CD4-positive, alpha-beta memory T cell (primary cell): ENCODE results near the gene MAP1B. TPM values are rescaled to one million over a fixed set of nuclear protein-coding genes. Genes with fewer than 3 reads are reported as not detected.
"Not testable (repeated sequence)": the region's sequence is repeated elsewhere in the genome, so short reads cannot be mapped to it uniquely, and the experiment has no call there.

Experiments used
- CTCF ChIA-PET: fragments of 350-600 bp; sonication (Branson Sonifier 250); formaldehyde crosslinking; loops from one replicate; lab custom pipeline; 2021; ENCODE audit warnings: inconsistent platforms; ENCODE audit not compliant: partially characterized antibody; lab: Charles Lee
- POLR2A ChIA-PET: fragments of 350-600 bp; sonication (Branson Sonifier 250); formaldehyde crosslinking; loops from one replicate; lab custom pipeline; 2021; ENCODE audit not compliant: partially characterized antibody; lab: Charles Lee
- DNase-seq, 5 donors: peaks; one replicate each; pipeline versions ENCODE4 v3.0.0 to v3.0.0-alpha.2; 2020 to 2022; ENCODE audit warnings: mixed read lengths in 1 of 5
- H3K27ac ChIP-seq: one replicate; pipeline ENCODE4 v1.7.0; 2013; ENCODE audit warnings: low read depth, low read length
- H3K27me3 ChIP-seq: 2 replicates; pipeline ENCODE4 v1.7.0; 2013; ENCODE audit warnings: mild to moderate bottlenecking, low read length, moderate library complexity; ENCODE audit not compliant: insufficient read depth
- H3K36me3 ChIP-seq: 2 replicates; pipeline ENCODE4 v1.7.0; 2013; ENCODE audit warnings: mild to moderate bottlenecking, low read length, moderate library complexity; ENCODE audit not compliant: insufficient read depth
- H3K4me1 ChIP-seq: 2 replicates; pipeline ENCODE4 v1.7.0; 2013; ENCODE audit warnings: mild to moderate bottlenecking, low read length, moderate library complexity; ENCODE audit not compliant: insufficient read depth
- H3K4me3 ChIP-seq, 2 donors: one replicate each; pipeline ENCODE4 v1.7.0; 2013; ENCODE audit warnings: low read length in 2 of 2, mild to moderate bottlenecking in 1 of 2
- H3K9me3 ChIP-seq, 2 donors: one replicate each; pipeline ENCODE4 v1.7.0; 2013; ENCODE audit warnings: low read length in 2 of 2, control low read depth in 1 of 2; ENCODE audit not compliant: control insufficient read depth in 1 of 2
- H3K27ac Mint-ChIP-seq, 7 donors: one replicate each; pipeline ENCODE4 v1.8.0; 2020 to 2021; ENCODE audit warnings: mixed read lengths in 7 of 7, mild to moderate bottlenecking in 6 of 7, inconsistent platforms in 3 of 7, moderate library complexity in 3 of 7
- H3K27me3 Mint-ChIP-seq, 2 donors: one replicate each; pipeline ENCODE4 v1.8.0; 2020 to 2021; ENCODE audit warnings: mixed read lengths in 2 of 2
- H3K36me3 Mint-ChIP-seq, 2 donors: one replicate each; pipeline ENCODE4 v1.8.0; 2020 to 2021; ENCODE audit warnings: mixed read lengths in 2 of 2, inconsistent platforms in 1 of 2, mild to moderate bottlenecking in 1 of 2
- H3K4me1 Mint-ChIP-seq, 4 donors: one replicate each; pipeline ENCODE4 v1.8.0; 2020 to 2021; ENCODE audit warnings: mixed read lengths in 4 of 4, mild to moderate bottlenecking in 1 of 4
- H3K4me3 Mint-ChIP-seq, 8 donors: one replicate each; pipeline ENCODE4 v1.8.0; 2020 to 2021; ENCODE audit warnings: mixed read lengths in 8 of 8, mild to moderate bottlenecking in 7 of 8, moderate library complexity in 6 of 8, inconsistent platforms in 3 of 8
- H3K9me3 Mint-ChIP-seq, 8 donors: one replicate each; pipeline ENCODE4 v1.8.0; 2020 to 2021; ENCODE audit warnings: mixed read lengths in 8 of 8, mild to moderate bottlenecking in 5 of 8, inconsistent platforms in 3 of 8, moderate library complexity in 1 of 8
- intact Hi-C: fragments of 100-400 bp; cut with micrococcal nuclease; formaldehyde crosslinking; loops from one replicate; pipeline ENCODE4 v1.15.1; 2023
- polyA plus RNA-seq, 2 donors: library from polyadenylated mRNA; unstranded; fragments of 300-500 nt; fragmentation: Illumina TruSeq; gene quantifications; one replicate each; pipeline ENCODE4 v1.2.3, GENCODE V29; 2021
- total RNA-seq, 2 experiments: library from RNA; stranded (reverse); gene quantifications; one replicate each; pipeline ENCODE4 v1.2.3, GENCODE V29; 2021

MAP1B gene
- total and polyA plus RNA-seq, 4 experiments from 2014 or later: 0.13 to 0.25 TPM; not detected in 2

DNA sequence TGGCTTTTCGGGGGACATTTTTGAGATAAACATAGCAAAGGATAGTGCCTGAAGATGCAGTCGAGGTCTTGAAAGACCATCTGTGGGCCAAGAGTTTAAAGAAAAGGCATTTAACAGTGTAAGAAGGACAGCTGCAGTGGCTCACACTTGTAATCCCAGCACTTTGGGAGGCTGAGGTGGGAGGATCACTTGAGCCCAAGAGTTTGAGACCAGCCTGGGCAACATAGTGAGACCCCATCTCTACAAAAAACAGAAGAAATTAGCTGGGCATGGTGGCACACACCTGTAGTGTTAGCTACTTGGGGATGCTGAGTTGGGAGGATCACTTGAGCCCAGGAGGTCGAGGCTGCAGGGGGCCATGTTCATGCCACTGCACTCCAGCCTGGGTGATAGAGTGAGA lies 63.9 kb downstream of the MAP1B start:
- DNase-seq, H3K4me1 ChIP-seq, H3K9me3 ChIP-seq, H3K4me1 Mint-ChIP-seq, POLR2A ChIA-PET, intact Hi-C loops, H3K27ac ChIP-seq, H3K36me3 Mint-ChIP-seq, H3K4me3 Mint-ChIP-seq, CTCF ChIA-PET, H3K27me3 ChIP-seq, H3K36me3 ChIP-seq, H3K9me3 Mint-ChIP-seq, H3K27ac Mint-ChIP-seq, H3K4me3 ChIP-seq: not testable (repeated sequence)
- H3K27me3 Mint-ChIP-seq: peaks cover 7 to 32% of the 10 kb centered on the region in 2 donors

DNA sequence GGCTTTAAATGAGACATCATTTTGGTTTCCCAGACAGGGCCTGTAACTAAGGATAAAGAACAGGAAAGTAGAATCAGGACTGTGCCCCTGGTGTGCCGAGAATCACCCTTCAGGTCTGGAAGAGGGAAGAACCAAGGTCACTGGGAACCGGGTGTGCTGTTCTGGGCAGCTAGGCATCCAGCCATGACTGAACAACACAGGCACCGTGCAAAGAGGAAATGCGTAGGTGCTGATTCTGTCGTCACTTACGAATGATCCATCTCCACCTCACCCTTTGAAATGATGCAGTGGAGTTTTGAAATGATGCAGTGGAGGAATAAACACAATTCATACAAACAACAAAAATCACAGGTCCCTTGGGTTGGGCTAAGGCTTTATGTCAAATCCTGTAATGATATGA lies 64.4 kb downstream of the MAP1B start:
- H3K4me1 ChIP-seq: no peaks in the 10 kb centered on the region
- H3K27ac ChIP-seq: no peak overlapping the region
- no peak overlapping the region for H3K27ac Mint-ChIP-seq
- CTCF ChIA-PET: no interaction called here
- intact Hi-C loops: no loop called here
- H3K9me3 Mint-ChIP-seq: no peaks in the 10 kb centered on the region
- POLR2A ChIA-PET: no interaction called here
- peaks cover 7 to 31% of the 10 kb centered on the region in 2 donors for H3K27me3 Mint-ChIP-seq
- no peak for DNase-seq
- no peaks in the 10 kb centered on the region for H3K27me3 ChIP-seq
- H3K4me3 Mint-ChIP-seq: no peak overlapping the region
- no peaks in the 10 kb centered on the region for H3K36me3 ChIP-seq
- H3K36me3 Mint-ChIP-seq: no peaks in the 10 kb centered on the region
- no peaks in the 10 kb centered on the region for H3K9me3 ChIP-seq
- H3K4me1 Mint-ChIP-seq: peaks cover 0 to 2% (median 0%) of the 10 kb centered on the region in 4 donors
- no peak overlapping the region for H3K4me3 ChIP-seq

- ChIA-PET POLR2A (interaction anchor here (0.7 kb wide), 1 partner anchor 11 kb away, joined by 3 read pairs; no protein-coding TSS in a partner anchor), CTCF (no interaction called here)
- Histone ChIP-seq H3K36me3 (no peaks in the 10 kb centered on the region), H3K27ac (no peak overlapping the region), H3K4me3 (no peak overlapping the region), H3K4me1 (no peaks in the 10 kb centered on the region), H3K9me3 (no peaks in the 10 kb centered on the region), H3K27me3 (no peaks in the 10 kb centered on the region)
- no peak for DNase-seq
- Mint-ChIP-seq H3K27me3 (peaks cover 8 to 26% of the 10 kb centered on the region in 2 donors), H3K9me3 (no peaks in the 10 kb centered on the region), H3K27ac (no peak overlapping the region), H3K4me3 (no peak overlapping the region), H3K36me3 (no peaks in the 10 kb centered on the region), H3K4me1 (no peaks in the 10 kb centered on the region)
- intact Hi-C loops: no loop called here
Measured at GRCh38 chr5:72172786-72173185, 65.5 kb downstream of the MAP1B start.

GRCh38 chr5:72177538-72177937 lies 70.3 kb downstream of the MAP1B start:
- H3K36me3 ChIP-seq: no peaks in the 10 kb centered on the region
- H3K27ac ChIP-seq: no peak overlapping the region
- no peaks in the 10 kb centered on the region for H3K9me3 ChIP-seq
- intact Hi-C loops: no loop called here
- Mint-ChIP-seq H3K4me3 (no peak overlapping the region), H3K27ac (no peak overlapping the region), H3K27me3 (peaks cover 13 to 27% of the 10 kb centered on the region in 2 donors), H3K36me3 (no peaks in the 10 kb centered on the region), H3K4me1 (no peaks in the 10 kb centered on the region), H3K9me3 (peaks cover 0 to 2% (median 0%) of the 10 kb centered on the region in 8 donors)
- ChIA-PET POLR2A (no interaction called here), CTCF (no interaction called here)
- DNase-seq: no peak
- H3K4me1 ChIP-seq: no peaks in the 10 kb centered on the region
- H3K27me3 ChIP-seq: no peaks in the 10 kb centered on the region
- no peak overlapping the region for H3K4me3 ChIP-seq

DNA sequence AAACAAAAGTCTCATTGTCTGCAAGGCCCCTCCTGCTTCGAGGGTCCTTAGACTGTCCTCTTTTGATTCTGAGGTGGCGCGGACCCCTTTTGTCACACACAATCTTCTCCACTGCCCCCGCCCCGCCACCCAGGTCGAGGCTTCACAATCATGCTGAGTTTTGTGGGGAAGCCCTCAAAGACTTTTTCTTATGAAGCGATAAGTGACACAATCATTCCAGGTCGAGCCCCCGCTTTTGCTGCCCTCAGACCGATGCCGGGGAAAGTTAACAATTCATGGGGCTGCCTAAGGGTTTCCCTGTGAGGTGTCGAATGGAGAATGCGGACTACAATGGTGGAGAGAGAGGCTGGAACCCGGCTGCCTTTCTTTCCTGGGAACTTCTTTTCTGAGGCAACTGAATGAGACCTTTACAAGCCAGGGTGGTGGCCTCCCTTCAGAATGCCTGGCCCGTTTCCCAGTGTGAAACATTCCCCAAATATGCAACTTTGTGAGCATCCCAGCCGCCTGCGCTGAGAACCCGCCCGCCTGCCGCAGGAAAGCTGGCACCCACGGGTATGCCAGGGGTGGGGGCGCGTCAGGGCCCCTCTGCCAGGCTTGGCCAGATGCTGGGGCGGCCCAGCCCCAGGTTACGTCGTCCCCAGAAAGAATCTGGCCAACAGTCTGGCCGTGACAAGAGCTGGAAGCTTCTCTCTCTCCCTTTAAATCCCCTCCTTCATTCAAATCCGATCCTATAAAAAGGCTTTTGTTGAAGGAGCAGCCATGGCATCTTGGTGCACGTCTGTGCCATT lies 71.9 kb downstream of the MAP1B start:
- peaks cover 0 to 2% (median 0%) of the 10 kb centered on the region in 8 donors for H3K9me3 Mint-ChIP-seq
- ChIA-PET POLR2A (no interaction called here), CTCF (no interaction called here)

DNA sequence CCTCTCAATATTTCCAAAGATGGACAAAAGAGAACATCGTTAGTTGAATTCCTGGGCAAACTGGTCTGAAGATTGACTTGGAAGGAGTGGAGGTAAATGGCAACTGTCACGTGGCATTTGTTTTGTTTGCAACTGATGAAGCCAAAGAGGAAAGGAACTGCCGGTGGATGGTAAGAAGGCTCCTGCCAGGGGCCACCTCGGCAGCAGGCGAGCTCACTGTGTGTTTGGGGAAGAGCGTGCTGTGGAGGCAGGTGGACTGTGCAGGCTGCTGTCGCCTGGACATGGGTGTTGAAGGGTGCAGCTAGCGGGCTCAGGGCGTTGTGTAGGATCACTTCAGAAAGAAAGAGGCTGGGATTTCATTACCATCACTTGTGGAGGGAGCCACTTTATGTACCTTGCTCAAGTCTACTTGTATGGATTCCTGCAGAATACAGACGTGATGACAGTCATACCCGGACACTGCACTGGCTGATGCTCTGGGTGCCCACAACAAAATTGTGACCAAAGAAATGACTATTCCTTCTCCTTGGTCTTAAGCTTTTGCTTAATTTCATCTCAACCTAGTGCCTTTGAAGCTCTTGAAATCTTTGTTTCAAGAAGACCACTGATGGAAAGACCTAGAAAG lies 72.7 kb downstream of the MAP1B start:
- intact Hi-C loops: no loop called here
- Histone ChIP-seq H3K27ac (no peak overlapping the region), H3K4me1 (no peaks in the 10 kb centered on the region), H3K9me3 (no peaks in the 10 kb centered on the region), H3K4me3 (no peak overlapping the region), H3K27me3 (no peaks in the 10 kb centered on the region), H3K36me3 (no peaks in the 10 kb centered on the region)
- no peak for DNase-seq
- Mint-ChIP-seq H3K36me3 (no peaks in the 10 kb centered on the region), H3K4me1 (no peaks in the 10 kb centered on the region), H3K27me3 (peaks cover 22 to 32% of the 10 kb centered on the region in 2 donors), H3K27ac (no peak overlapping the region), H3K4me3 (no peak overlapping the region), H3K9me3 (peaks cover 0 to 2% (median 0%) of the 10 kb centered on the region in 8 donors)
- CTCF ChIA-PET: no interaction called here
- POLR2A ChIA-PET: no interaction called here

More for the DNA sequence above, 71.9 kb downstream of the MAP1B start:
- H3K27ac ChIP-seq: no peak overlapping the region
- H3K4me3 ChIP-seq: no peak overlapping the region
- intact Hi-C loops: no loop called here
- Mint-ChIP-seq H3K27ac (no peak overlapping the region), H3K36me3 (no peaks in the 10 kb centered on the region), H3K4me3 (no peak overlapping the region), H3K4me1 (no peaks in the 10 kb centered on the region), H3K27me3 (peaks cover 22 to 29% of the 10 kb centered on the region in 2 donors)
- no peaks in the 10 kb centered on the region for H3K9me3 ChIP-seq
- H3K4me1 ChIP-seq: no peaks in the 10 kb centered on the region
- H3K36me3 ChIP-seq: no peaks in the 10 kb centered on the region
- H3K27me3 ChIP-seq: no peaks in the 10 kb centered on the region
- no peak for DNase-seq

DNA sequence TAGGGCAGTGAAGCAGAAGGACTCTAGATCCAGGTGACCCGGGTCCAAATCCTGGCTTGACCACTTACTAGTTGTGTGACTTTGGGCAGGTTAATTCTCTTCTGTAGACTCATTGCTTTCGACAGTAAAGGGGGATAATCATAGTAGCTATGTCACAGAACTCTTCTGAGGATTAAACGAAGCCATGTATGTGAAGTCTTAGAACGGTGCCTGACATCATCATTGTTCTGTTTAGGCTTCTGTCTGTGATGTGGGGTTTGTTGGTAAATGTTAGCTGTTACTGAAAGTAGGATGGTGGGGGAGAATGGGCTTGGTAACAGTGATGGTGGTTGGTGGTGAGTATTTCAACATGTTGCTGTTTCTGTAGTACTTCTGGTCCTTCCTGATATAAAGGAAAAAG lies 73.7 kb downstream of the MAP1B start:
- Histone ChIP-seq H3K4me1 (no peaks in the 10 kb centered on the region), H3K4me3 (no peak overlapping the region), H3K36me3 (no peaks in the 10 kb centered on the region), H3K9me3 (no peaks in the 10 kb centered on the region), H3K27ac (no peak overlapping the region), H3K27me3 (no peaks in the 10 kb centered on the region)
- Mint-ChIP-seq H3K4me3 (no peak overlapping the region), H3K27ac (no peak overlapping the region), H3K27me3 (peaks cover 22 to 33% of the 10 kb centered on the region in 2 donors), H3K9me3 (peaks cover 0 to 2% (median 0%) of the 10 kb centered on the region in 8 donors), H3K4me1 (no peaks in the 10 kb centered on the region), H3K36me3 (no peaks in the 10 kb centered on the region)
- CTCF ChIA-PET: no interaction called here
- intact Hi-C loops: no loop called here
- no peak for DNase-seq
- POLR2A ChIA-PET: no interaction called here
